Measurements from ENCODE around the gene MS4A4A.

The MS4A4A gene

GRCh38 chr11:60349990-60350389 lies 69.5 kb downstream of the MS4A4A start:
- H3K27ac Mint-ChIP-seq, result no peak overlapping the region
- DNase-seq, result no peak
- H3K4me3 Mint-ChIP-seq, result no peak overlapping the region
- H3K27me3 Mint-ChIP-seq, result peaks cover 31% of the 10 kb centered on the region
- H3K9me3 Mint-ChIP-seq, result no peaks in the 10 kb centered on the region
- no peaks in the 10 kb centered on the region for H3K4me1 Mint-ChIP-seq (ENCODE audit: low read depth)
- H3K36me3 Mint-ChIP-seq (ENCODE audit: low read depth), result no peaks in the 10 kb centered on the region

DNA sequence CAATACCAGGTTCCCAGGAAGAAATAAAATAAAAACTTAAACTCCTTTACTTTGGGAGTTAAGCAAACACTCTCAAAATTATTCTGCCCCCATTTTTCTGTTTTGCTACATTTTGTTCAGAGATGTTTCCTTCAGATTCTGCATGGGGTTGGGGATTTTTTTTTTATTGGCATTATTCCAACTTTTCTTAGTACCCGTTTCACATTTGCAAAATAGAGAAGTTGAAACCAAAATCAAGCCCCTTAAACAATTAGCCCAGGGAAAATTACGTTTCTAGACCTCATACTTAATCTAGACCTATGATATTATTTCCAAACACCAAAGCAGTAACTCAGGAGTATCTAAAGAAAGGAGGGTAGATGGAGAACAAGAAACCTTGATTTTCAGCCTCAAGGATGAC lies 77.3 kb downstream of the MS4A4A start:
- no peak overlapping the region for H3K4me3 Mint-ChIP-seq

More for the DNA sequence above, 77.3 kb downstream of the MS4A4A start:
- Mint-ChIP-seq H3K27me3 (peaks cover 11% of the 10 kb centered on the region), H3K9me3 (no peaks in the 10 kb centered on the region), H3K27ac (no peak overlapping the region), H3K4me1 (ENCODE audit: low read depth) (no peaks in the 10 kb centered on the region), H3K36me3 (ENCODE audit: low read depth) (no peaks in the 10 kb centered on the region)
- DNase-seq, result no peak
